GM19238 (cell line): ENCODE results near the gene COL25A1.
"Not testable (repeated sequence)": the region's sequence is repeated elsewhere in the genome, so short reads cannot be mapped to it uniquely, and the experiment has no call there.

Experiments used
- DNase-seq: peaks from one replicate; pipeline ENCODE4 v3.0.0; 2011; ENCODE audit warnings: low spot score; ENCODE audit not compliant: insufficient read length

Gene COL25A1

GRCh38 chr4:109126856-109127255, 175.6 kb downstream of the COL25A1 start:
- no peak for DNase-seq

GRCh38 chr4:109125084-109125483, 177.4 kb downstream of the COL25A1 start:
- no peak for DNase-seq

- no peak for DNase-seq
These were observed 178.5 kb downstream of the COL25A1 start for GRCh38 chr4:109123951-109124350.

- no peak for DNase-seq
These were observed 180.9 kb downstream of the COL25A1 start for GRCh38 chr4:109121561-109121960.

GRCh38 chr4:109119852-109120251, 182.6 kb downstream of the COL25A1 start:
- no peak for DNase-seq

- no peak for DNase-seq
These were observed 183.8 kb downstream of the COL25A1 start for GRCh38 chr4:109118635-109119034.

- DNase-seq: no peak
These were observed 188.0 kb downstream of the COL25A1 start for GRCh38 chr4:109114501-109114900.

GRCh38 chr4:109113521-109113920, 188.9 kb downstream of the COL25A1 start:
- DNase-seq: no peak

GRCh38 chr4:109111031-109111430, 191.4 kb downstream of the COL25A1 start:
- no peak for DNase-seq

GRCh38 chr4:109108215-109108614, 194.2 kb downstream of the COL25A1 start:
- not testable (repeated sequence) for DNase-seq

GRCh38 chr4:109094056-109094455, 208.4 kb downstream of the COL25A1 start:
- no peak for DNase-seq

- DNase-seq: no peak
These were observed 210.6 kb downstream of the COL25A1 start for GRCh38 chr4:109091727-109092409.

- no peak for DNase-seq
These were observed 218.5 kb downstream of the COL25A1 start for GRCh38 chr4:109083911-109084310.

- no peak for DNase-seq
These were observed 222.7 kb downstream of the COL25A1 start for GRCh38 chr4:109079731-109080130.

GRCh38 chr4:109079201-109079600, 223.3 kb downstream of the COL25A1 start:
- DNase-seq: no peak

GRCh38 chr4:109078724-109079123, 223.7 kb downstream of the COL25A1 start:
- DNase-seq: no peak

GRCh38 chr4:109077505-109077904, 225.0 kb downstream of the COL25A1 start:
- no peak for DNase-seq

GRCh38 chr4:109076709-109077108, 225.7 kb downstream of the COL25A1 start:
- DNase-seq: not testable (repeated sequence)

- no peak for DNase-seq
These were observed 226.8 kb downstream of the COL25A1 start for GRCh38 chr4:109075621-109076020.

- no peak for DNase-seq
These were observed 229.9 kb downstream of the COL25A1 start for GRCh38 chr4:109072595-109072994.

- not testable (repeated sequence) for DNase-seq
These were observed 231.8 kb downstream of the COL25A1 start for GRCh38 chr4:109070677-109071076.

- DNase-seq: no peak
These were observed 234.8 kb downstream of the COL25A1 start for GRCh38 chr4:109067508-109068235.

GRCh38 chr4:109065006-109065405, 237.5 kb downstream of the COL25A1 start:
- DNase-seq: no peak
